ENCODE results near the gene INO80B.
A peak's percentile ranks its signal among the peaks of the same experiment; 100 is the strongest.
"Not testable (repeated sequence)": the region's sequence is repeated elsewhere in the genome, so short reads cannot be mapped to it uniquely, and the experiment has no call there.

Gene INO80B

GRCh38 chr2:74441170-74441689 is 13.7 kb upstream of the INO80B start:
- H3K4me3 ChIP-seq (ENCODE audit: control insufficient read depth, low read depth, low read length): no peak overlapping the region; the same call in 1 of the 2 replicates
- DNase-seq (ENCODE audit: low read depth): no peak
- TF ChIP-seq CTCF (IDR thresholded peaks at IDR 0.05; ENCODE audit: control insufficient read depth, insufficient read depth, low read depth, low read length, missing control alignments): no peak

GRCh38 chr2:74441690-74442482 is 13.0 kb upstream of the INO80B start, which contains the start of gene RTKN:
Gene RTKN, minus strand, starts transcription at chr2:74441937. Its CDS starts 121 bp downstream, at chr2:74441816.
- no peak for DNase-seq (ENCODE audit: low read depth)
- TF ChIP-seq CTCF (IDR thresholded peaks at IDR 0.05; ENCODE audit: control insufficient read depth, insufficient read depth, low read depth, low read length, missing control alignments): no peak
- peak within 1 kb of the TSS; percentile 71 for H3K4me3 ChIP-seq (ENCODE audit: control insufficient read depth, low read depth, low read length)

- not testable (repeated sequence) for DNase-seq (ENCODE audit: low read depth); H3K4me3 ChIP-seq (ENCODE audit: control insufficient read depth, low read depth, low read length)
Observed at GRCh38 chr2:74442483-74443297, 12.2 kb upstream of the INO80B start.

GRCh38 chr2:74444498-74445318 is 10.2 kb upstream of the INO80B start:
- TF ChIP-seq CTCF (IDR thresholded peaks at IDR 0.05; ENCODE audit: control insufficient read depth, insufficient read depth, low read depth, low read length, missing control alignments): no peak
- H3K4me3 ChIP-seq (ENCODE audit: control insufficient read depth, low read depth, low read length): no peak overlapping the region
- DNase-seq (ENCODE audit: low read depth): no peak

- DNase-seq (ENCODE audit: low read depth): no peak
- H3K4me3 ChIP-seq (ENCODE audit: control insufficient read depth, low read depth, low read length): no peak overlapping the region
- TF ChIP-seq CTCF (IDR thresholded peaks at IDR 0.05; ENCODE audit: control insufficient read depth, insufficient read depth, low read depth, low read length, missing control alignments): no peak
Observed at GRCh38 chr2:74447230-74447999, 7.5 kb upstream of the INO80B start.

GRCh38 chr2:74448771-74449170 is 6.1 kb upstream of the INO80B start:
- no peak for TF ChIP-seq CTCF (IDR thresholded peaks at IDR 0.05; ENCODE audit: control insufficient read depth, insufficient read depth, low read depth, low read length, missing control alignments)
- DNase-seq (ENCODE audit: low read depth): no peak
- H3K4me3 ChIP-seq (ENCODE audit: control insufficient read depth, low read depth, low read length): no peak overlapping the region

Data from AG09309 (cell line).